Lung (tissue), 12 donors: ENCODE results near the gene AK2. TPM values are rescaled to one million over a fixed set of nuclear protein-coding genes. Genes with fewer than 3 reads are reported as not detected.

Experiments used
- ATAC-seq: fragments of 200-7000 bp; cut with Tn5 transposase; one replicate; pipeline ENCODE4 v1.9.1; 2020; ENCODE audit warnings: moderate number of reproducible peaks; ENCODE audit not compliant: insufficient read depth, low FRiP score
- DNase-seq, 3 donors: peaks; one replicate each; pipeline ENCODE4 v3.0.0-alpha.2; 2013 to 2017
- H3K27ac ChIP-seq, 2 donors: one replicate each; pipeline ENCODE4 v1.5.1; 2013; ENCODE audit warnings: mild to moderate bottlenecking in 2 of 2, moderate library complexity in 2 of 2, control low read depth in 1 of 2, inconsistent platforms in 1 of 2, low read depth in 1 of 2, low read length in 1 of 2
- H3K27me3 ChIP-seq, 3 donors: one replicate each; pipeline ENCODE4 v1.5.1; 2013; ENCODE audit warnings: low read length in 2 of 3; ENCODE audit not compliant: control insufficient read depth in 3 of 3, insufficient read depth in 3 of 3
- H3K36me3 ChIP-seq, 4 donors: one replicate each; pipeline ENCODE4 v1.5.1; 2013; ENCODE audit warnings: low read length in 4 of 4, mild to moderate bottlenecking in 1 of 4, moderate library complexity in 1 of 4; ENCODE audit not compliant: control insufficient read depth in 4 of 4, insufficient read depth in 4 of 4
- H3K4me1 ChIP-seq, 5 donors: one replicate each; pipeline ENCODE4 v1.5.1; 2013; ENCODE audit warnings: low read length in 5 of 5, mild to moderate bottlenecking in 2 of 5, moderate library complexity in 1 of 5; ENCODE audit not compliant: control insufficient read depth in 5 of 5, insufficient read depth in 5 of 5
- H3K4me3 ChIP-seq: one replicate; pipeline ENCODE4 v1.5.1; 2013; ENCODE audit warnings: mild to moderate bottlenecking, control low read depth, moderate library complexity
- H3K9ac ChIP-seq, 2 donors: one replicate each; pipeline ENCODE4 v1.5.1; 2013; ENCODE audit warnings: low read length in 2 of 2, control low read depth in 1 of 2; ENCODE audit not compliant: insufficient read depth in 1 of 2
- H3K9me3 ChIP-seq, 4 donors: one replicate each; pipeline ENCODE4 v1.5.1; 2013; ENCODE audit warnings: low read length in 3 of 4, mild to moderate bottlenecking in 1 of 4, moderate library complexity in 1 of 4; ENCODE audit not compliant: control insufficient read depth in 4 of 4, insufficient read depth in 3 of 4
- CTCF ChIP-seq: IDR thresholded peaks from 2 replicates; pipeline ENCODE4 v1.5.1; 2012; ENCODE audit warnings: mild to moderate bottlenecking; ENCODE audit errors: control extremely low read depth, extremely low read depth
- WGBS, 2 donors: extraction: QIAGEN DNeasy Blood & Tissue Kit; methylation state at CpG; one replicate each; pipeline ENCODE4 v1.1.7; 2013; 5-methylcytosine and 5-hydroxymethylcytosine counted together
- polyA plus RNA-seq, 2 donors: library from polyadenylated mRNA; stranded (reverse); fragments of 200-250 nt; gene quantifications; one replicate each; pipeline ENCODE4 v1.2.1, GENCODE V29; 2013
- total RNA-seq, 2 donors: library from RNA; depleted of rRNA in 1 of 2; stranded (reverse); fragments of >200 nt in 1 of 2; gene quantifications; one replicate each; pipeline ENCODE4 v1.2.1, GENCODE V29; 2014 to 2021
- donor health status: control.
- donor health status: control.
- donor health status: Bipolar disorder and iron deficiency.
- donor health status: healthy.
- donor health status: DM: yes; HTN: yes; CAD: no.

The AK2 gene
- total and polyA plus RNA-seq, 4 donors, result 86.8 to 127 (median 101) TPM

DNA sequence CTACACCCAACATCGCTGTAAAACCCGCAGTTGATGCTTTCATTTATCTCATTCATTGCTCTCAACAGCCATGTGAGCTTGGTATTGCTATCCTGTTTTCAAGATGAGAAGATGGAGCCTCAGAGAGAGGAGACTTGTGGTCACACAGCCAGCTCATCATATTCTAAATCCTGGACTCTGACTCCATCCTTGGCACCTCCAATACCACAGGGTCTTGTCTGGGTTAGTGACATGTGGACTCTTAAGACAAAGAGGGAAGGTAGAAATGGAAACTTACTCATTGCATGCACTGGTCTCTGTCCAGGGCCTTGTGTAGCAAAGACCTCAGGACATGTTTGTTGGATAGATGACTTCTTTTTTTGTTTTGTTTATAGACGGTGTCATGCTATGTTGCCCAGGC, 65.1 kb downstream of the AK2 start:
- DNase-seq (no peak), ATAC-seq (no peak)
- Histone ChIP-seq H3K9ac (no peak overlapping the region), H3K4me3 (no peak overlapping the region), H3K9me3 (no peaks in the 10 kb centered on the region), H3K4me1 (peaks cover 0 to 4% (median 0%) of the 10 kb centered on the region in 5 donors), H3K27me3 (peaks cover 0 to 19% (median 2%) of the 10 kb centered on the region in 3 donors), H3K36me3 (no peaks in the 10 kb centered on the region), H3K27ac (no peak overlapping the region)
- no peak for TF ChIP-seq CTCF
- WGBS, 2 donors, result 92 to 100% methylated on average over 3 of the region's 3 CpGs

DNA sequence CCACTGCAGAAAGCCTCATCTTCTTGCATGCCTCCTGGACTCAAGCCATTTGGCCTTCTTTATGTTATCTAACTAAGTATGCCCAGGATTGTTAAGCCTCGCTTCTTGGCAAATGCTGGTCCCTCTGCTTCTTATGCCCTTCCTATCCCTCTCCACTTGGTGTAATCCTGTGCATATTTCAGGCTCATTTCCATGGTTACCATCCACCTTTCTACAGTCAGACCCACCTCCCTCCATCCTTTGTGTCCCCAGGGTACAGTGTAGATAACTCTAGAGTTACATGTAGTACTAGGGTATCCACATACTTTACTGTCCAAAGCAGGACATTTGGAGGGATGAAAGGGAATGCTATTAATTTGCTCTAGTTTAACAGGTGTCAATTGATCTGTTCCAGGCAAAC, 65.5 kb downstream of the AK2 start:
- Histone ChIP-seq H3K27ac (peak overlapping the region in 1 of 2 donors; percentile 33), H3K9me3 (no peaks in the 10 kb centered on the region), H3K9ac (no peak overlapping the region), H3K36me3 (no peaks in the 10 kb centered on the region), H3K27me3 (peaks cover 0 to 19% (median 2%) of the 10 kb centered on the region in 3 donors), H3K4me1 (peaks cover 0 to 4% (median 0%) of the 10 kb centered on the region in 5 donors), H3K4me3 (no peak overlapping the region)
- no peak for ATAC-seq
- no peak for DNase-seq
- no peak for TF ChIP-seq CTCF
- 93 to 100% methylated on average over 1 of the region's 1 CpG for WGBS, 2 donors

- DNase-seq, result no peak
Measured at GRCh38 chr1:32969566-32969965, 67.1 kb downstream of the AK2 start.

More at GRCh38 chr1:32969566-32969965, 67.1 kb downstream of the AK2 start:
- no peaks in the 10 kb centered on the region for H3K36me3 ChIP-seq
- no peak overlapping the region for H3K27ac ChIP-seq
- ATAC-seq, result no peak
- no peak overlapping the region for H3K4me3 ChIP-seq
- no peaks in the 10 kb centered on the region for H3K9me3 ChIP-seq
- TF ChIP-seq CTCF, result no peak
- H3K27me3 ChIP-seq, result peaks cover 0 to 19% (median 2%) of the 10 kb centered on the region in 3 donors
- H3K9ac ChIP-seq, result no peak overlapping the region
- H3K4me1 ChIP-seq, result peaks cover 0 to 4% (median 0%) of the 10 kb centered on the region in 5 donors
